Measurements from ENCODE around the gene MCM3AP.

MCM3AP gene

GRCh38 chr21:46319186-46319585 lies 33.8 kb upstream of the MCM3AP start:
- Histone ChIP-seq H3K9me3 (replicated peaks; ENCODE audit: insufficient read depth, low read length) (no peaks in the 10 kb centered on the region), H3K4me3 (ENCODE audit: low read length) (no peak overlapping the region), H3K36me3 (replicated peaks; ENCODE audit: insufficient read depth, low read length) (no peaks in the 10 kb centered on the region), H3K4me1 (ENCODE audit: low read length) (peaks cover 7% of the 10 kb centered on the region), H3K9me2 (replicated peaks; ENCODE audit: insufficient read depth, low read length) (no peaks in the 10 kb centered on the region), H2AFZ (ENCODE audit: low read length) (no peak overlapping the region), H3K27me3 (replicated peaks; ENCODE audit: insufficient read depth, low read length) (no peaks in the 10 kb centered on the region), H3K79me2 (ENCODE audit: low read length) (peaks cover 29% of the 10 kb centered on the region), H3K4me2 (ENCODE audit: low read depth, low read length) (no peak overlapping the region), H4K20me1 (ENCODE audit: insufficient read depth, low read length) (no peaks in the 10 kb centered on the region), H3F3A (ENCODE audit: insufficient read depth, low read length) (peaks cover 17% of the 10 kb centered on the region), H3K9ac (ENCODE audit: low read length) (no peak overlapping the region), H3K27ac (ENCODE audit: low read length) (no peak overlapping the region)
- DNase-seq, result no peak
- no peak for TF ChIP-seq EZH2 (optimal IDR thresholded peaks at IDR 0.05; ENCODE audit: low read depth, low read length)

GRCh38 chr21:46318464-46318845 lies 33.0 kb upstream of the MCM3AP start:
- Histone ChIP-seq H4K20me1 (ENCODE audit: insufficient read depth, low read length) (no peaks in the 10 kb centered on the region), H3K9ac (ENCODE audit: low read length) (no peak overlapping the region), H3K4me1 (ENCODE audit: low read length) (peaks cover 7% of the 10 kb centered on the region), H3K4me3 (ENCODE audit: low read length) (no peak overlapping the region), H2AFZ (ENCODE audit: low read length) (no peak overlapping the region), H3K27ac (ENCODE audit: low read length) (no peak overlapping the region), H3K36me3 (replicated peaks; ENCODE audit: insufficient read depth, low read length) (no peaks in the 10 kb centered on the region), H3K9me3 (replicated peaks; ENCODE audit: insufficient read depth, low read length) (no peaks in the 10 kb centered on the region), H3F3A (ENCODE audit: insufficient read depth, low read length) (peaks cover 15% of the 10 kb centered on the region), H3K4me2 (ENCODE audit: low read depth, low read length) (no peak overlapping the region), H3K27me3 (replicated peaks; ENCODE audit: insufficient read depth, low read length) (no peaks in the 10 kb centered on the region), H3K79me2 (ENCODE audit: low read length) (peaks cover 28% of the 10 kb centered on the region), H3K9me2 (replicated peaks; ENCODE audit: insufficient read depth, low read length) (no peaks in the 10 kb centered on the region)
- no peak for TF ChIP-seq EZH2 (optimal IDR thresholded peaks at IDR 0.05; ENCODE audit: low read depth, low read length)
- TF ChIP-seq CTCF (IDR thresholded peaks at IDR 0.05; ENCODE audit: low read length), result no peak
- TF ChIP-seq EZH2phosphoT487 (IDR thresholded peaks at IDR 0.05; ENCODE audit: low read length), result no peak
- DNase-seq, result no peak

GRCh38 chr21:46317710-46318463 lies 32.5 kb upstream of the MCM3AP start:
- H2AFZ ChIP-seq (ENCODE audit: low read length), result no peak overlapping the region
- H3K36me3 ChIP-seq (replicated peaks; ENCODE audit: insufficient read depth, low read length), result no peaks in the 10 kb centered on the region
- no peak for TF ChIP-seq EZH2phosphoT487 (IDR thresholded peaks at IDR 0.05; ENCODE audit: low read length)
- no peak for TF ChIP-seq EZH2 (optimal IDR thresholded peaks at IDR 0.05; ENCODE audit: low read depth, low read length)
- TF ChIP-seq CTCF (IDR thresholded peaks at IDR 0.05; ENCODE audit: low read length), result no peak
- no peak overlapping the region for H3K27ac ChIP-seq (ENCODE audit: low read length)
- H3K4me2 ChIP-seq (ENCODE audit: low read depth, low read length), result no peak overlapping the region
- no peaks in the 10 kb centered on the region for H3K27me3 ChIP-seq (replicated peaks; ENCODE audit: insufficient read depth, low read length)
- H3K9ac ChIP-seq (ENCODE audit: low read length), result no peak overlapping the region
- peaks cover 7% of the 10 kb centered on the region for H3K4me1 ChIP-seq (ENCODE audit: low read length)
- no peak for DNase-seq
- H3K9me3 ChIP-seq (replicated peaks; ENCODE audit: insufficient read depth, low read length), result no peaks in the 10 kb centered on the region
- no peak overlapping the region for H3K4me3 ChIP-seq (ENCODE audit: low read length)
- peaks cover 15% of the 10 kb centered on the region for H3F3A ChIP-seq (ENCODE audit: insufficient read depth, low read length)
- no peaks in the 10 kb centered on the region for H3K9me2 ChIP-seq (replicated peaks; ENCODE audit: insufficient read depth, low read length)
- H4K20me1 ChIP-seq (ENCODE audit: insufficient read depth, low read length), result no peaks in the 10 kb centered on the region
- H3K79me2 ChIP-seq (ENCODE audit: low read length), result peaks cover 22% of the 10 kb centered on the region

- H3K4me3 ChIP-seq (ENCODE audit: low read length), result no peak overlapping the region
- H3K27ac ChIP-seq (ENCODE audit: low read length), result no peak overlapping the region
- peaks cover 11% of the 10 kb centered on the region for H3K79me2 ChIP-seq (ENCODE audit: low read length)
- H3K9ac ChIP-seq (ENCODE audit: low read length), result no peak overlapping the region
- no peaks in the 10 kb centered on the region for H3K9me3 ChIP-seq (replicated peaks; ENCODE audit: insufficient read depth, low read length)
- no peaks in the 10 kb centered on the region for H4K20me1 ChIP-seq (ENCODE audit: insufficient read depth, low read length)
- H2AFZ ChIP-seq (ENCODE audit: low read length), result no peak overlapping the region
- peaks cover 9% of the 10 kb centered on the region; the same call in 1 of the 2 replicates for H3F3A ChIP-seq (ENCODE audit: insufficient read depth, low read length)
- H3K4me1 ChIP-seq (ENCODE audit: low read length), result no peaks in the 10 kb centered on the region
- no peak overlapping the region for H3K4me2 ChIP-seq (ENCODE audit: low read depth, low read length)
- TF ChIP-seq EZH2phosphoT487 (IDR thresholded peaks at IDR 0.05; ENCODE audit: low read length) (no peak), CTCF (IDR thresholded peaks at IDR 0.05; ENCODE audit: low read length) (no peak), EZH2 (optimal IDR thresholded peaks at IDR 0.05; ENCODE audit: low read depth, low read length) (no peak)
- H3K36me3 ChIP-seq (replicated peaks; ENCODE audit: insufficient read depth, low read length), result no peaks in the 10 kb centered on the region
- DNase-seq, result no peak
- no peaks in the 10 kb centered on the region for H3K9me2 ChIP-seq (replicated peaks; ENCODE audit: insufficient read depth, low read length)
- H3K27me3 ChIP-seq (replicated peaks; ENCODE audit: insufficient read depth, low read length), result no peaks in the 10 kb centered on the region
Measured at GRCh38 chr21:46316708-46317324, 31.4 kb upstream of the MCM3AP start.
